OCI-LY1 (cell line): ENCODE data around the gene ARL17A.
"Not testable (repeated sequence)": the region's sequence is repeated elsewhere in the genome, so short reads cannot be mapped to it uniquely, and the experiment has no call there.

Experiments used
- CTCF ChIP-seq: fragments of 200-600 bp; sonication (generic), shearing (Covaris generic); IDR thresholded peaks from 2 replicates; pipeline ENCODE4 v1.5.1; 2017; ENCODE audit warnings: mild to moderate bottlenecking, antibody characterized with exemption, low read length, moderate library complexity, mixed read lengths
- EZH2 ChIP-seq: fragments of 200-600 bp; sonication (generic), shearing (Covaris generic); IDR thresholded peaks from 2 replicates; pipeline ENCODE4 v1.8.0; 2017; ENCODE audit warnings: borderline replicate concordance, mixed run types, mild to moderate bottlenecking, antibody characterized with exemption, low read length, moderate library complexity, mixed read lengths

- not testable (repeated sequence) for TF ChIP-seq CTCF, EZH2
Observed at GRCh38 chr17:46505896-46506295, 73.6 kb downstream of the ARL17A start.
